Loucy (cell line): Measurements from ENCODE around the gene BTD.

ENCODE experiments used
- H2AFZ ChIP-seq: fragments of 200-600 bp; sonication (generic); 2 replicates; pipeline ENCODE4 v1.6.0; 2016; ENCODE audit warnings: antibody characterized with exemption, mild to moderate bottlenecking, low read length, moderate library complexity
- H3F3A ChIP-seq: fragments of 200-600 bp; 2 replicates; pipeline ENCODE4 v1.6.0; 2016; ENCODE audit warnings: antibody characterized with exemption, low read depth, mild to moderate bottlenecking
- H3K27me3 ChIP-seq: fragments of 200-600 bp; sonication (generic); 2 replicates; pipeline ENCODE4 v1.6.1; 2014; ENCODE audit warnings: low read length, mild to moderate bottlenecking; ENCODE audit not compliant: insufficient read depth, poor library complexity, severe bottlenecking
- H3K36me3 ChIP-seq: fragments of 200-600 bp; sonication (generic); 2 replicates; pipeline ENCODE4 v1.6.1; 2016; ENCODE audit warnings: low read length; ENCODE audit not compliant: insufficient read depth
- H3K4me1 ChIP-seq: fragments of 200-600 bp; sonication (generic); 2 replicates; pipeline ENCODE4 v1.5.1; 2014; ENCODE audit warnings: low read length, mild to moderate bottlenecking; ENCODE audit not compliant: insufficient read depth, poor library complexity, severe bottlenecking
- H3K4me2 ChIP-seq: fragments of 200-600 bp; sonication (generic); 2 replicates; pipeline ENCODE4 v1.6.0; 2014; ENCODE audit warnings: antibody characterized with exemption, low read length, low read depth, mild to moderate bottlenecking; ENCODE audit not compliant: poor library complexity, severe bottlenecking
- H3K4me3 ChIP-seq: fragments of 200-600 bp; sonication (generic); 2 replicates; pipeline ENCODE4 v1.5.1; 2014; ENCODE audit warnings: low read length, mild to moderate bottlenecking, mixed read lengths; ENCODE audit not compliant: poor library complexity, severe bottlenecking
- H3K79me2 ChIP-seq: fragments of 200-600 bp; sonication (generic); 2 replicates; pipeline ENCODE4 v1.6.1; 2014; ENCODE audit warnings: low read length; ENCODE audit not compliant: insufficient read depth
- H3K9ac ChIP-seq: fragments of 200-600 bp; sonication (generic); 2 replicates; pipeline ENCODE4 v1.6.0; 2014; ENCODE audit warnings: mild to moderate bottlenecking, low read depth, low read length, moderate library complexity; ENCODE audit not compliant: poor library complexity, severe bottlenecking
- H3K9me2 ChIP-seq: fragments of 200-600 bp; sonication (generic); replicated peaks from 2 replicates; pipeline ENCODE4 v1.6.1; 2016; ENCODE audit warnings: low read depth, low read length, mixed read lengths
- H3K9me3 ChIP-seq: fragments of 200-600 bp; sonication (generic); 2 replicates; pipeline ENCODE4 v1.6.1; 2014; ENCODE audit warnings: mild to moderate bottlenecking, antibody characterized with exemption, low read length, low read depth; ENCODE audit not compliant: insufficient read depth
- H4K20me1 ChIP-seq: fragments of 200-600 bp; sonication (generic); 2 replicates; pipeline ENCODE4 v1.6.0; 2014; ENCODE audit warnings: antibody characterized with exemption, low read length, mild to moderate bottlenecking; ENCODE audit not compliant: insufficient read depth, poor library complexity, severe bottlenecking
- CTCF ChIP-seq: fragments of 200-600 bp; sonication (generic); conservative IDR thresholded peaks from 2 replicates; pipeline ENCODE4 v1.5.1; 2014; ENCODE audit warnings: mild to moderate bottlenecking, antibody characterized with exemption, low read length
- EZH2phosphoT487 ChIP-seq: fragments of 200-600 bp; IDR thresholded peaks from 2 replicates; pipeline ENCODE4 v1.6.1; 2018; ENCODE audit warnings: antibody characterized with exemption, mild to moderate bottlenecking, moderate library complexity, borderline replicate concordance

Gene BTD

GRCh38 chr3:15591242-15591641 is 10.3 kb upstream of the BTD start:
- Histone ChIP-seq H3K4me3 (no peak overlapping the region), H3K9ac (no peak overlapping the region), H3F3A (peaks cover 3% of the 10 kb centered on the region; the same call in 1 of the 2 replicates), H2AFZ (no peak overlapping the region), H3K9me3 (no peaks in the 10 kb centered on the region), H3K4me1 (peaks cover 5% of the 10 kb centered on the region), H4K20me1 (no peaks in the 10 kb centered on the region), H3K9me2 (no peaks in the 10 kb centered on the region), H3K36me3 (peaks cover 17% of the 10 kb centered on the region), H3K4me2 (no peak overlapping the region), H3K27me3 (no peaks in the 10 kb centered on the region), H3K79me2 (no peaks in the 10 kb centered on the region)
- TF ChIP-seq EZH2phosphoT487 (no peak), CTCF (no peak)

GRCh38 chr3:15591928-15592327 is 9.6 kb upstream of the BTD start:
- Histone ChIP-seq H2AFZ (no peak overlapping the region), H3K36me3 (peaks cover 16% of the 10 kb centered on the region), H3K4me3 (no peak overlapping the region), H3K9me3 (no peaks in the 10 kb centered on the region), H3K4me1 (no peaks in the 10 kb centered on the region), H3K79me2 (no peaks in the 10 kb centered on the region), H3K4me2 (no peak overlapping the region), H3F3A (peaks cover under 1% of the 10 kb centered on the region; the same call in 1 of the 2 replicates), H3K9me2 (no peaks in the 10 kb centered on the region), H3K9ac (no peak overlapping the region), H3K27me3 (no peaks in the 10 kb centered on the region), H4K20me1 (no peaks in the 10 kb centered on the region)
- TF ChIP-seq CTCF, result no peak
- no peak for TF ChIP-seq EZH2phosphoT487

DNA sequence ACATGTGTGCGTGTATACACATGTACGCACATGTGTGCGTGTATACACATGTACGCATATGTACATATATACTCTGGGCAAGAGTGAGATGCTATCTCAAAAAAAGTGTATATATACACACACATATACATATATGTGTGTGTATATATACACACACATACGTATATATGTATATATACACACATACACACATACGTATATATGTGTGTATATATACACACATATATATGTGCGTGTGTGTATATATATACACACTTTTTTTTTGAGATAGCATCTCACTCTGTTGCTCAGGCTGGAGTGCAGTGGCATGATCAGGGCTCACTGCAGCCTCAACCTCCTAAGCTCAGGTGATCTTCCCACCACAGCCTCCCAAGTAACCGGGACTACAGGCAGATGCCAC is 8.6 kb upstream of the BTD start:
- no peak overlapping the region for H2AFZ ChIP-seq
- H3K36me3 ChIP-seq, result peaks cover 14% of the 10 kb centered on the region
- no peak overlapping the region for H3K4me2 ChIP-seq
- H3K9me2 ChIP-seq, result no peaks in the 10 kb centered on the region
- TF ChIP-seq CTCF, result no peak
- no peak for TF ChIP-seq EZH2phosphoT487
- no peak overlapping the region for H3K4me3 ChIP-seq
- H3F3A ChIP-seq, result no peaks in the 10 kb centered on the region
- no peaks in the 10 kb centered on the region for H4K20me1 ChIP-seq
- H3K4me1 ChIP-seq, result no peaks in the 10 kb centered on the region
- H3K27me3 ChIP-seq, result no peaks in the 10 kb centered on the region
- no peaks in the 10 kb centered on the region for H3K9me3 ChIP-seq
- H3K79me2 ChIP-seq, result peaks cover under 1% of the 10 kb centered on the region; the same call in 1 of the 2 replicates
- no peak overlapping the region for H3K9ac ChIP-seq
